Measurements from ENCODE around the gene DPP6. TPM values are rescaled to one million over a fixed set of nuclear protein-coding genes. Genes with fewer than 3 reads are reported as not detected.

Gene DPP6
- total and polyA plus RNA-seq, 2 experiments from 2014 or later, result not detected

- H3K9me2 ChIP-seq (ENCODE audit: insufficient read depth), result no peaks in the 10 kb centered on the region
- peak; percentile 84 for ATAC-seq
- no peak overlapping the region for H3K4me2 ChIP-seq
These were observed 840.3 kb downstream of the DPP6 start for GRCh38 chr7:154892459-154892858.

More at GRCh38 chr7:154892459-154892858, 840.3 kb downstream of the DPP6 start:
- Histone ChIP-seq H4K20me1 (replicated peaks; ENCODE audit: insufficient read depth) (no peaks in the 10 kb centered on the region), H3F3A (replicated peaks; ENCODE audit: low read depth) (no peaks in the 10 kb centered on the region), H2AFZ (no peak overlapping the region), H3K79me2 (replicated peaks; ENCODE audit: insufficient read depth) (no peaks in the 10 kb centered on the region), H3K36me3 (ENCODE audit: insufficient read depth) (no peaks in the 10 kb centered on the region), H3K27me3 (ENCODE audit: insufficient read depth) (no peaks in the 10 kb centered on the region), H3K4me3 (no peak overlapping the region), H3K4me1 (ENCODE audit: insufficient read depth) (no peaks in the 10 kb centered on the region), H3K27ac (ENCODE audit: low read depth) (no peak overlapping the region)
- Mint-ChIP-seq H3K4me1 (no peaks in the 10 kb centered on the region; the same call in 2 of the 3 replicates), H3K27me3 (ENCODE audit: insufficient read depth, low read depth, poor library complexity) (peaks cover 2% of the 10 kb centered on the region), H3K4me3 (0 out of 3 replicates have a peak overlapping the region, but pooled peaks have one; percentile 37), H3K36me3 (ENCODE audit: low read depth) (peaks cover 8% of the 10 kb centered on the region; the same call in 1 of the 3 replicates), H3K9me3 (peaks cover 17% of the 10 kb centered on the region), H3K27ac (no peak overlapping the region)
- no peak for DNase-seq (ENCODE audit: low spot score)
- TF ChIP-seq REST (IDR thresholded peaks at IDR 0.05; ENCODE audit: unreplicated experiment) (no peak), EZH2phosphoT487 (IDR thresholded peaks at IDR 0.05; ENCODE audit: unreplicated experiment) (no peak), NANOG (IDR thresholded peaks at IDR 0.05; ENCODE audit: borderline replicate concordance) (no peak), POLR2AphosphoS5 (IDR thresholded peaks at IDR 0.05; ENCODE audit: low read depth) (no peak), ZNF331 (CRISPR knock-in tag; IDR thresholded peaks at IDR 0.05; ENCODE audit: low read depth) (no peak), STAT1 (IDR thresholded peaks at IDR 0.05; ENCODE audit: unreplicated experiment) (no peak), CTCF (conservative IDR thresholded peaks at IDR 0.05; ENCODE audit: low read depth in 2 of 2) (no peak), ZNF114 (CRISPR knock-in tag; IDR thresholded peaks at IDR 0.05) (no peak), CREB1 (CRISPR knock-in tag; IDR thresholded peaks at IDR 0.05; ENCODE audit: low read depth) (no peak), ETS1 (IDR thresholded peaks at IDR 0.05) (no peak), ZNF462 (CRISPR knock-in tag; IDR thresholded peaks at IDR 0.05) (no peak), JUNB (IDR thresholded peaks at IDR 0.05; ENCODE audit: unreplicated experiment) (no peak), EZH2 (IDR thresholded peaks at IDR 0.05; ENCODE audit: low read depth, unreplicated experiment) (no peak)
